ENCODE results near the gene CHRM4.

Gene CHRM4

GRCh38 chr11:46367244-46367915 lies 24.2 kb downstream of the CHRM4 start:
- no peak for FAIRE-seq

GRCh38 chr11:46366661-46367161 lies 24.9 kb downstream of the CHRM4 start:
- FAIRE-seq, result no peak

GRCh38 chr11:46366260-46366659 lies 25.3 kb downstream of the CHRM4 start:
- no peak for FAIRE-seq

GRCh38 chr11:46364791-46365190 lies 26.8 kb downstream of the CHRM4 start:
- no peak for FAIRE-seq

GRCh38 chr11:46364056-46364455 lies 27.5 kb downstream of the CHRM4 start:
- no peak for FAIRE-seq

- no peak for FAIRE-seq
Measured at GRCh38 chr11:46363455-46364005, 28.0 kb downstream of the CHRM4 start.

GRCh38 chr11:46363031-46363407 lies 28.6 kb downstream of the CHRM4 start:
- FAIRE-seq, result no peak

- no peak for FAIRE-seq
Measured at GRCh38 chr11:46362156-46363030, 29.2 kb downstream of the CHRM4 start.

GRCh38 chr11:46361283-46362155 lies 30.1 kb downstream of the CHRM4 start:
- FAIRE-seq, result no peak

GRCh38 chr11:46360878-46361277 lies 30.7 kb downstream of the CHRM4 start:
- FAIRE-seq, result no peak

- no peak for FAIRE-seq
Measured at GRCh38 chr11:46359953-46360352, 31.6 kb downstream of the CHRM4 start.

- no peak for FAIRE-seq
Measured at GRCh38 chr11:46357483-46357936, 34.1 kb downstream of the CHRM4 start.

GRCh38 chr11:46356924-46357482 lies 34.6 kb downstream of the CHRM4 start:
- no peak for FAIRE-seq

- FAIRE-seq, result no peak
Measured at GRCh38 chr11:46353698-46354097, 37.9 kb downstream of the CHRM4 start.

GRCh38 chr11:46352063-46352841 lies 39.3 kb downstream of the CHRM4 start:
- no peak for FAIRE-seq

- FAIRE-seq, result no peak
Measured at GRCh38 chr11:46351606-46352005, 40.0 kb downstream of the CHRM4 start.

- no peak for FAIRE-seq
Measured at GRCh38 chr11:46351148-46351547, 40.4 kb downstream of the CHRM4 start.

- FAIRE-seq, result no peak
Measured at GRCh38 chr11:46350695-46351094, 40.9 kb downstream of the CHRM4 start.

- FAIRE-seq, result no peak
Measured at GRCh38 chr11:46348566-46349401, 42.8 kb downstream of the CHRM4 start.

- no peak for FAIRE-seq
Measured at GRCh38 chr11:46347637-46348311, 43.8 kb downstream of the CHRM4 start.
